HG02759 (cell line): Measurements from ENCODE around the gene EFCAB12.
"Not testable (repeated sequence)": the region's sequence is repeated elsewhere in the genome, so short reads cannot be mapped to it uniquely, and the experiment has no call there.

ENCODE experiments used
- ATAC-seq: cut with Tn5 transposase; IDR thresholded peaks from one replicate; pipeline ENCODE4 v1.9.1; 2021; ENCODE audit warnings: mild to moderate bottlenecking, moderate library complexity; ENCODE audit not compliant: unreplicated experiment

Gene EFCAB12

GRCh38 chr3:129371041-129371826, 57.2 kb downstream of the EFCAB12 start:
- no peak for ATAC-seq

- ATAC-seq, result no peak
Measured at GRCh38 chr3:129370248-129370964, 58.0 kb downstream of the EFCAB12 start.

GRCh38 chr3:129369711-129370110, 58.7 kb downstream of the EFCAB12 start:
- ATAC-seq, result no peak

GRCh38 chr3:129367821-129368220, 60.6 kb downstream of the EFCAB12 start:
- ATAC-seq, result no peak

GRCh38 chr3:129366312-129366831, 62.1 kb downstream of the EFCAB12 start:
- no peak for ATAC-seq

- ATAC-seq, result no peak
Measured at GRCh38 chr3:129365296-129366136, 62.9 kb downstream of the EFCAB12 start.

GRCh38 chr3:129364811-129365210, 63.6 kb downstream of the EFCAB12 start:
- ATAC-seq, result not testable (repeated sequence)

- ATAC-seq, result not testable (repeated sequence)
Measured at GRCh38 chr3:129363356-129363755, 65.1 kb downstream of the EFCAB12 start.

GRCh38 chr3:129360705-129361460, 67.6 kb downstream of the EFCAB12 start:
- no peak for ATAC-seq

- ATAC-seq, result no peak
Measured at GRCh38 chr3:129360171-129360611, 68.2 kb downstream of the EFCAB12 start.

GRCh38 chr3:129358772-129359371, 69.6 kb downstream of the EFCAB12 start:
- no peak for ATAC-seq

GRCh38 chr3:129358177-129358771, 70.2 kb downstream of the EFCAB12 start:
- ATAC-seq, result no peak

GRCh38 chr3:129357616-129358015, 70.8 kb downstream of the EFCAB12 start:
- ATAC-seq, result no peak

GRCh38 chr3:129356756-129357425, 71.5 kb downstream of the EFCAB12 start:
- ATAC-seq, result no peak

- ATAC-seq, result no peak
Measured at GRCh38 chr3:129353589-129353941, 74.9 kb downstream of the EFCAB12 start.

- no peak for ATAC-seq
Measured at GRCh38 chr3:129352650-129353588, 75.5 kb downstream of the EFCAB12 start.

GRCh38 chr3:129352045-129352444, 76.4 kb downstream of the EFCAB12 start:
- ATAC-seq, result no peak
